HFF-Myc (cell line): ENCODE measurements around the gene CEP170.
"Not testable (repeated sequence)": the region's sequence is repeated elsewhere in the genome, so short reads cannot be mapped to it uniquely, and the experiment has no call there.

Experiments used
- DNase-seq: peaks from one replicate; pipeline ENCODE4 v3.0.0-alpha.2; 2011; ENCODE audit warnings: low read depth; ENCODE audit errors: extremely low read depth
- H3K4me3 ChIP-seq: replicated peaks from 2 replicates; pipeline ENCODE4 v1.5.1; 2011; ENCODE audit warnings: low read depth, mild to moderate bottlenecking, control low read depth, low read length

Gene CEP170

GRCh38 chr1:243114059-243114713 lies 140.9 kb downstream of the CEP170 start:
- H3K4me3 ChIP-seq, DNase-seq: not testable (repeated sequence)

DNA sequence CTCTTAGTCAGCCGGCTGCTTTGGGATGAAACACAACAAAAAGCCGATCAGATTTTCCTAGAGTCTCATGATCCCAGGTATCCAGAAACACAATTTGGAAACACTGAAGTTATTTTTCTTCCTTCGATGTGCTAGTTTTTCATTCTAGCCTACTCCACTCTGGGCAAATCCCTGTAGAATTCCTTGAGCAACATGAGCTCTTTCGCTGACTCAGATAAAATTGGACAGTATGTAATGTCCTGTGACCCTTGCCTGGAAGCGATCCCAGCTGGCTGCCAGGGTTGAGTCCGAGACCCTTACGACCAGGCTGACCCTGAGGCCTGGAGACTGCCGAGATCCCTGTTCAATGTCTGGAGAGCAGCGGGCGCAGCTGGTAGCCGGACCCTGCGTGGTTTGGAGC lies 147.9 kb downstream of the CEP170 start:
- DNase-seq, H3K4me3 ChIP-seq: not testable (repeated sequence)

GRCh38 chr1:243105652-243106332 lies 149.3 kb downstream of the CEP170 start:
- not testable (repeated sequence) for DNase-seq, H3K4me3 ChIP-seq

GRCh38 chr1:243105104-243105503 lies 150.0 kb downstream of the CEP170 start:
- DNase-seq, H3K4me3 ChIP-seq: not testable (repeated sequence)

DNA sequence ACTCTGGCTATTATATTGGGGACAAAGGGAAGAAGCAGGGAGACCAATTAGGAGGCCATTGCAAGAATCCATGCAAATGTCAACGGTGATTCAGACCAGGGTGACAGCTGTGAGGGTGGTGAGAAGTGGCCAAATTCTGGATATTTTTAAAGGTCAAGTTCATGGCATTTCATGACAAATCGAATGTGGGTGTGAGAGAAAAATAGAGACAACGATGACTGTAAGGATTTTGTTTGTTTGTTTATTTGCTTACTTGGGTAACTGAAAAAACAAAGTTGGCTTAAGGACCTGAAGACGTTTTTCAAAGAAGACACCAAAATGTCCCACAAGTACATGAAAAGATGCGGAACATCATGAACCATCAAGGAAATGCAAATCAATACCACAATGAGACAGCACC lies 150.6 kb downstream of the CEP170 start:
- not testable (repeated sequence) for H3K4me3 ChIP-seq, DNase-seq

DNA sequence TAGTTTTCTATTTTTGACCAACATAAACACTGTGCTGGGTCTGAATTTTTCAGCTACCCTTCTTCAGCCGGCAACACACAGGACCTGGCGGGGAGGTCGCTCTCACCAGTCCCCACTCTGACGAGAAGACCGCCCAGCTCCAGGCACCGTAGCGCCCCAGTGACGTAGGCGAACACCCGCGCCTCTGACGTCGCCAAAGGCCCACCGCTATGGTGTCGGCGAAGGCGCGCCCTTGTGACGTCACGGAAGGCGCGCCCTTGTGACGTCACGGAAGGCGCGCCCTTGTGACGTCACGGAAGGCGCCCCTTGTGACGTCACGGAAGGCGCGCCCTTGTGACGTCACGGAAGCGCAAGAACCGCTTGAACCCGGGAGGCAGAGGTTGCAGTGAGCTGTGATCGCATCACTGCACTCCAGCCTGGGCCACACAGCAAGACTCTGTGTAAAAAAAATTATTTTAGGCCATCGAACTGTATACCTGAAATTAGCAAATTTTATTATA lies 153.5 kb downstream of the CEP170 start:
- peak; percentile 25 for DNase-seq
- H3K4me3 ChIP-seq, result peak overlapping the region; percentile 47

GRCh38 chr1:243087368-243087767 lies 167.7 kb downstream of the CEP170 start:
- DNase-seq, H3K4me3 ChIP-seq: not testable (repeated sequence)
